GM18508 (cell line): ENCODE data around the gene TDP1.
"Not testable (repeated sequence)": the region's sequence is repeated elsewhere in the genome, so short reads cannot be mapped to it uniquely, and the experiment has no call there.

Source experiments
- ATAC-seq: cut with Tn5 transposase; IDR thresholded peaks from one replicate; pipeline ENCODE4 v1.9.1; 2021; ENCODE audit warnings: moderate number of reproducible peaks; ENCODE audit not compliant: insufficient read depth, unreplicated experiment

The TDP1 gene

DNA sequence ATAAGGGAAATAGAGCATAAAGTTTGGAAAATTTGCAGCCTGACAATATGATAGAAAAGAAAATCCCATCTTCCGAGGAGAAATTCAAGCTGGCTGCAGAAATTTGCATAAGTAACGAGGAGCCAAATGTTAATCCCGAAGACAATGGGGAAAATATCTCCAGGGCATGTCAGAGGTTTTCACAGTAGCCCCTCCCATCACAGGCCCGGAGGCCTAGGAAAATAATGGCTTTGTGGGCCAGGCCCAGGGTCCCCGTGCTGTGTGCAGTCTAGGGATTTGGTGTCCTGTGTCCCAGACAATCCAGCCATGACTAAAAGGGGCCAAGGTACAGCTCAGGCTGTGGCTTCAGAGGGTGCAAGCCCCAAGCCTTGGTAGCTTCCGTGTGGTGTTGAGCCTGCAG is 133.8 kb downstream of the TDP1 start:
- ATAC-seq = not testable (repeated sequence)

- no peak for ATAC-seq
Measured at GRCh38 chr14:90091393-90091792, 135.7 kb downstream of the TDP1 start.

DNA sequence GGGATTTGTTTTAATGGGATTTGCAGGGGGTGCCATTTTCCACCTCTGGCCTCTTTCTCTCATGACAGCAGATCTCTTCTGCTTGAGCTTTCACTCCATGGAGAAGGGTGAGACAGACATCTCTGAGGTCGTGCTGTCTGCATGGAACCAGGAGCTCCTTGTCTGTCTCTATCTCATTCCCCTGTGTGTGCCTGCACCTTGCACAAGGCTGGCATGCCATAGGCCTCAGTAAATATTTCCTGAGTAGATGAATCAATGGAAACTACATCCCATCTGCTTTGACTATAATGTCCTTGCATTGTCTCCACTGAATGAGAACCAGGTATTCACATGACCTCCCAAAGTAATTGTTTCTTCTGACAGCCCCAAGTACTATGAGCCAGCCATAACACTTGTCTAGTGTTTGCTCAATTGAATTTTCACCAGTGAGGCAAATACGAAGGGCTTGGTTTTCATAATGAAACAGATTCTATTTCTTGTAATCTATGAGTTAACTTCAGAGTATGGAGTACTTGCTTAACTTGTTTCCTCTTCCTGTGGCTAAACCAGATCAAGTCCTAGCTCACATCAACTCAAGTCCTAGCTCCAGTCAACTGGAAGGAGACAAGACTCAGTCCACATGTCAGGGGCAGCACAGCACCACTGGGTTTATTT is 138.3 kb downstream of the TDP1 start:
- ATAC-seq = no peak
